ENCODE data around the gene VTI1A.
"Not testable (repeated sequence)": the region's sequence is repeated elsewhere in the genome, so short reads cannot be mapped to it uniquely, and the experiment has no call there.

The VTI1A gene

DNA sequence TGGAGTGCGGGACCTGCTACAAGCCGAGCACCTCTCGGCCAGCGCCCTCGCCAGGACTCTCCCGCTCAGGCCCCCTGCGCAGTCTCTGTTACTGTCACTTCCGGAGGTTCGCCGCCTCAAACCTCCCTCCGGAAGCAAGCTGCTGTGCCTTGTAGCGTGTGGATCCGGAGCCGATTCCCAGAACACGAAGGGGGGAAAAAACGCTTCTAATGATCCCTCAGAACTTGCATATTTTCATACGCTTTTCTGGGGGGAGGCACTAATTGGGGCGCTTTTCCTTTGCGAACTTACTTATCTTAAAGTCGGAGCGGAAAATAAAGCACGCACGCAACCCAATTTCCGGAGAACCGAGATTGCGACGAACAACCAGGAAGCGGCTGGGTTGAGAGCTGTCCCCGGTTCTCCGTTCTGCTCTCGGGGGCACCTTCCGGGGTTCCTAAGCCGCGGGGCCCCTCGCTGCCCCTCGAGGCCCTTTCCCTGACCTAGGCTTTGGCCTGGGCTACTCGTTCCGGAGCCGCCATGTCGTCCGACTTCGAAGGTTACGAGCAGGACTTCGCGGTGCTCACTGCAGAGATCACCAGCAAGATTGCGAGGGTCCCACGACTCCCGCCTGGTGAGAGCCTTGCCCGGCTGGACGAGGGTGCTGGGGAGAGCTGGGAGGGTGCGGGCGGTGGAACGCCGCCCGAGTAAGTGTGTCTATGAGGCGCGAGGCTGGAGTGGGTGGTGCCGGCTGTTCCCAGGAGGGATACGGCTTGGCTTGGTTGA lies at the start of gene VTI1A, which contains the start of gene ZDHHC6:
Gene VTI1A, plus strand, starts transcription at position 361 of the 765 bp plus-strand sequence. Its CDS starts 159 bp downstream, at position 520.
Gene ZDHHC6, minus strand, starts transcription at position 60 of the 765 bp plus-strand sequence. CDS start 1,478 bp downstream, outside the sequence.
- DNase-seq: peak; percentile 82 to 94

DNA sequence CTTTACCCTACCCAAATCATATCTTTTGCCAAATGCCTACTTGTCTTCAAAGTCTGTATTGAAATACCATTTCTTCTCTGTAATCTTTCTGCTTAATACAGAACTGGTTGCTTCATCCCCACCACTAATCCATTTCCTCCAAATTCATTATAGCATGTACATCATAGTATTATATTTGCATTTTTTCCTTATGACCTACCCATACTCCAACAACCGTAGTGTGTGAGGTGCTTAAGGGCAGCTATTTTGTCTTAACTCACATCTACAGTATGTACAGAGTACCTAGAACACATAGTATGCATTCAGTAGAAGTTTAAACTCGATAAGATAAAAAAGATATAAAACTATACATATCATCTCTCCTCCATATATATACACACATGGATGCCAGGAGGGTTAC lies 49.4 kb upstream of the VTI1A start:
- DNase-seq: no peak

DNA sequence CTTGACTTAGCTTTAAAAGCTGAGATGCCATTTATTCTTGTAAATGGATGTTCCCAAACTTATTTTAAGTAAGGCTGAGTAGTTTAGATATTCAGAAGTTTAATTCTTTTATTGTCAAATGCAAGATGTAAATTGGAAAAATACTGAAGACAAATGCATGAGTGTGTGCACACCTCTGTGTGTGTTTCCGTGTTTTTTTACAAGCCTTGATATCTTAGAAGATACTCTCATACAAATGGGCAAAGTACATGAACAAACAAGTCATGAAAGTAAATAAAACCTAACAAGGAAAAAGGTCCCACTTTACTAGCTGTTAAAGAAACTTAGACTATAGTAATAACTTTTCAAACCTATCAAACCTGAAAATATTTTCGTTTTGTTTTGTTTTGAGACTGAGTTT lies 44.1 kb upstream of the VTI1A start:
- no peak for DNase-seq

DNA sequence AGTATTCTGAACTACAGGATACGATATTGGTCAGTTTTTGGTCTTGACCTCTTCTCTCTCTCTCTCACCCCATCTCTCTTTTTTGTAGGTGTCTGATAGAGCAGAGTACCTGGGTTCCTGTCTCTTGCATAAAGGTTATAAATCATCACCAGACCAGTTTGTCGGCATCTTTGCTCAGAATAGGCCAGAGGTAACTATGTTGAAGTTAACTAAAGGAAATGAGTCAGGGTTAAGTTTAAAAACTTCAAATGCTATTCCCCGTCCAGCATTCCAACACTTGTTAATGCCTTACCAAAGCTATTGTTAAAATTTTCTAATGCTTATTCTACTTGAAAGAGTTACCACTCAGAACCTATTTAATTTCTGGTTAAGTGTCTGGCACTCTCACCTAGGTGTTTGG lies 42.4 kb upstream of the VTI1A start:
- no peak for DNase-seq

DNA sequence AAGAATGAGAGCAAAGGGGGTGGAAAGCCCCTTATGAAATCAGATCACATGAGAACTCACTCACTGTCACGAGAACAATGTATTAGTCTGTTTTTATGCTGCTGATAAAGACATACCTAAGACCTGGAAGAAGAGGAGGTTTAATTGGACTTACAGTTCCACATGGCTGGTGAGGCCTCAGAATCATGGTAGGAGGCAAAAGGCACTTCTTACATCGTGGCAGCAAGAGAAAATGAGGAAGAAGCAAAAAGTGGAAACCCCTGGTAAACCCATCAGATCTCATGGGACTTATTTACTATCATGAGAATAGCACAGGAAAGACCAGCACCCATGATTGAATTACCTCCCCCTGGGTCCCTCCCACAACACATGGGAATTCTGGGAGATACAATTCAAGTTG lies 40.2 kb upstream of the VTI1A start:
- not testable (repeated sequence) for DNase-seq

DNA sequence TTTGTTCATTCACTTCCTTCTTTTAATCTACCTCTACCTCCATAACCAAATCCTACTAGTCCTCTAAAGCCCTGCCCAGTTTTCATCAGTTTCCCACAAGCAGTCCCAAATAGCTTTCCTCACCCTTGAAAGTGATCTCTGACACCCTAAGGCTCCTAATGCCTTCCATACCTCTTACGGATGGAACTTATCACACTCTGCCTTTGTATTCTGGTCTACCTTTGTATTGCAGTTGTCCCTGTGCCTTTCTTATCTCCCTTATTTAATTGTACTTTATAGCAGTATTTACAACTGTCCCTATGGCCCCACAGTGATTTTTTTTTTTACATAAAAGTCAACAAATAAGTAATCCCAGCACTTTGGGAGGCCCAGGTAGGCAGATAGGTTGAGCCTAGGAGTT lies 39.3 kb upstream of the VTI1A start:
- no peak for DNase-seq

DNA sequence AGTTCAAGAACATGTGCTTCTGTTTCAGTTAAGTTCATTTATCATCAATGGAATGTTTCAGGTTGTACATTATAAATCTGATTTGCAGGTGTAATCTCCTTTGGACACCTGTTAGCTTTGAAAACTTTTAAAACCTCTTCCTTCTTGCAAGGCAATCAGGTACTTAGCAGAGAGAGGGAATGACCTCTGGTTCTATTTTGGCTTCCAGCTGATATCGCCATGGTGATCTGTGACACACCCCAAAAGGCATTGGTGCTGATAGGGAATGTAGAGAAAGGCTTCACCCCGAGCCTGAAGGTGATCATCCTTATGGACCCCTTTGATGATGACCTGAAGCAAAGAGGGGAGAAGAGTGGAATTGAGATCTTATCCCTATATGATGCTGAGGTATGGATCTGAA lies 37.7 kb upstream of the VTI1A start:
- DNase-seq: no peak

DNA sequence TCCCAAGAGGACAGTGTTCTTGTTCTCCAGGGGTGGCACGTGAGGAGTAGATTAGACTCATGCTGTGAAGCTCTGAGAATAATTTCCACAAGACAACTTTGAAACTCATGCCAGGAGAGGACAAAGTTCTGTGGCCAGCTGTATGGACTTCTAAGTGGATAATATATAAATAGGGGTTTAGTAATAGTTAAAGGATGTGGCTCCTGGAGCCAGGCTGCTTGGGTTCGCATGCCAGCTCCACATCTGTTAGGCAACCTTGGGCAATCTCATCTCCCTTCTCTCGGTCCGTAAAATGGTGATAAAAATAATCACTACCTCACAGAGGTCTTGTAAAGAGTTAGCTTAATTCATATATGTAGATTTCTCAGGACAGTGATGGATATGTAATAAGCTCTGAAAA lies 37.3 kb upstream of the VTI1A start:
- no peak for DNase-seq

DNA sequence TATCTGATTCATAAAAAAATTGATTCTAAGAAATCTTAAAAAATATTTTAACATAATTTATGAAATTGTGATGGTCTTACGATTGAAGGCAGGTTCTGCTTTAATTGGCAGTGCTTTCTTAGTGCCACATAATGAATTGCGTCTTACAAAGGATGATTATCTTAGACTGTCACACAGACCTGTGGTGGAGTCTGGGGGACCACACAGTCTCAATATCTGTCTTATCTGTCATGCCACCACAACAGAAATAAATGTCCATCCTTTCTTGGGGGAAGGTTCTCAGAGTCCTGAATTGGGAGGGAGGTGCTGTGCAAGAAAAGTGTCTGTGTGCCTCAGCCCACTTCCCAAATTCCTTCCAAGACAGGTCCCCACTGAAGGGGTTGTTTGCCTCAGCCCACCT lies 34.3 kb upstream of the VTI1A start:
- no peak for DNase-seq

DNA sequence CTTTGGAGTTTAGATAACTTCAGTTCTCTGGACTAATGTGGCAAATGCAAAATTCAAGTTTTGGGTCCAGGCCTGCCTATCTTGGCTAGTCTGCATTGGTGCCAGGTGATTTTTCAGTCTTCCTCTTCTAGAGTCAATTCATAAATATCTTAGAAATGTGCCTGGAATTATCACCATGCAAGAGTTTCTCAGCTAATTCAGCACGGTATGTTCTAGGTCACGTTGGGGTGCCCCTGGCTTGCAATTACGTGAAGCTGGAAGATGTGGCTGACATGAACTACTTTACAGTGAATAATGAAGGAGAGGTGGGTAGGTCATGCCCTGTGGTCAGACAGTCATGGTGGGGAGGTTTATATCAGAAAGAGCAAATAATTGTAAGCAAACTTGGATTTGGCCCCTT lies 25.3 kb upstream of the VTI1A start:
- DNase-seq: no peak

DNA sequence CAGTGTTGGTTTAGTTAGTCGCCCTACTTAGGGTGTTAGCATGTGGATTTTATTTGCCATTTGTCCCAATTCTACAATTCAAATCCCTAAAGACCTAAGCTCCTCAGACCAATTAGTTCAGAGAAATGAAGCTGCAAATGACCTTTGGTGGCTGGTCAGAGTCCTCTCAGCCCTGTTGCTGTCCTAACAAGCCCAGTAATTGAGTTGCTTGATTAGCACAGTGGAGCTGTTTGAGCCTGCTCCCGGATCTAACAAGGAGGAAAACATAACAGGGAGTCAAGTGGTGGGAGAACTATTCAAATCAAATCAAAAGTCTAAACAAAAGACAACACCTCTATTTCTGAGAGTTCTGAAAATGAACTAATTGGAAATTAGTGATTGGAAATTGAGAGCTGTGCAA lies 22.4 kb upstream of the VTI1A start:
- DNase-seq: no peak

DNA sequence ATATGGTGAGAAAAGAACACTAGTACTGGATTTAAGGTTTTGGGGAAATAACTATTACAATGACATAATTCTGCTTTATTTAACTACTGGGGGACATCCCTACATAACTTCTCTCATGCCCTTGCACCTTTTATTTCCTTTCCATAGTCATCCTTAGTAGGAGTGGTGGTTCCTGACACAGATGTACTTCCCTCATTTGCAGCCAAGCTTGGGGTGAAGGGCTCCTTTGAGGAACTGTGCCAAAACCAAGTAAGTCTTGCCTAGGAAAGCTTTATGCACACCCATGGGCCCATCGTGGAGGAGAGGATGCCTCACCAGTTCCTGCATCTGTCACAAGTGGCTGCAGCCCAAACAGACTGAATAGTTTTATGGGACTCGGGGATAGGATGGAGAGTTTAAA lies 20.9 kb upstream of the VTI1A start:
- no peak for DNase-seq

DNA sequence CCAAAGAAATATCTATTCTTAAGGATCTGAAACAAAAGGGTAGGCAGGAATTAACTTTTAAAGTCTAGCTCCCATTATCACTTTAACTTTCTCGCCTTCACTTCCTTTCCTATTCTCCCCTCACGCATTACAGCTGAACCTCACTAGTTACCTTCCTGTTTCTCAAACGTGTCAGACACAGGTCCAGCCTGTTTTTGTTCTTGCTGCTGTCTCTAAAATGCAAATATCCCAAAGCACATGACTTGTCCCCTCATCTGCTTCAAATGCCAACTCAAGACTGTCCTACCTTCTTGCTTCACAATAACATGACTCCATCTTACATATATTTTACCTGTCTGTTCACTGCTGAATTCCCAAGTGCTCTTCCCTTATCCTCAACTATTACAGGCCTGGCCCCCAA lies 17.9 kb upstream of the VTI1A start:
- DNase-seq: no peak

DNA sequence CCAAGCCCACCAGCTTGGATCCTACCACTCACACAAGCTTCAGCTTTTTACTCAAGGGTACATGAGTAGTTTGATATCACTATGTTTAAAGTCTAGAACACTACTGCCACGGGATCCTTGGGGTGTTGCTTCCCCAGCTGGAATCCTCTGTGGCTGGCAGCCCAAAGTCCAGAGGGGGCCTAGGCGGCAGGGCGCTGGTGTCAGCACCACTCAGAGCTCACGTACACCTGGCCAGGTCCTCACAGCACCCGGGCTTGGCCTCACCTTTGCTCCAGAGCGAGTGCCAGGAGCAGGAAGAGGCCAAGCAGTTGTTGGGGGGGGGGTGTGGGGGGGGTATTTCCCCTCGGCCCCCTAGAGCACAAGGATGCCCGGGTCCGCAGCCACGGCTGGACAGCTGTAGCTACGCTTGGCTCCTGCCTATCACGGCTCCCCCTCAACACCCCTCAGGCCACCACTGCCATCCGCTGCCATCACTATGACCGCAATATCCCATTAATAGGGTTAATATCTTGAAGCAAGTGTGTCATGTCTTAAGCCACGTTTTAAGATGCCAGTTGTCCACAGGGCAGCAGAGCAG lies 17.3 kb upstream of the VTI1A start:
- no peak for DNase-seq

DNA sequence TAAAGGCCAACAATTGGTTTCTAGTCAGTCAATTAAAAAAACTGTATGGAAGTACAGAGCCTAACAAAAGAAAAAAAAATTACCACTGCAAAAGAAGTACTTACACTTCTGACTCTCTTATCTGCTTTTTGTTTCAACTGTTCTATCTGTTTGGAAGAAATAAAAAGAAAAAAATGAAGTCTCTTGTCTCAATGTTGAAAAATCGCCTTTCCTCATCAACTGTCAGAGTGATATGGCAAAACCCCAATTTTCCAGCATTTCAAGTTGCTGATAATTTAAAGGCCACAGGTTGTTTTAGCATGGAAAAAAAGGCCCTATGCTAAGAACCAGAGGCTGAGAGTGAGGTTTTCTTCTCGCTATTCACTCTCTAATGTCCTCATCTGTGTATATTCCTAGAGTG lies 13.9 kb upstream of the VTI1A start:
- no peak for DNase-seq

DNA sequence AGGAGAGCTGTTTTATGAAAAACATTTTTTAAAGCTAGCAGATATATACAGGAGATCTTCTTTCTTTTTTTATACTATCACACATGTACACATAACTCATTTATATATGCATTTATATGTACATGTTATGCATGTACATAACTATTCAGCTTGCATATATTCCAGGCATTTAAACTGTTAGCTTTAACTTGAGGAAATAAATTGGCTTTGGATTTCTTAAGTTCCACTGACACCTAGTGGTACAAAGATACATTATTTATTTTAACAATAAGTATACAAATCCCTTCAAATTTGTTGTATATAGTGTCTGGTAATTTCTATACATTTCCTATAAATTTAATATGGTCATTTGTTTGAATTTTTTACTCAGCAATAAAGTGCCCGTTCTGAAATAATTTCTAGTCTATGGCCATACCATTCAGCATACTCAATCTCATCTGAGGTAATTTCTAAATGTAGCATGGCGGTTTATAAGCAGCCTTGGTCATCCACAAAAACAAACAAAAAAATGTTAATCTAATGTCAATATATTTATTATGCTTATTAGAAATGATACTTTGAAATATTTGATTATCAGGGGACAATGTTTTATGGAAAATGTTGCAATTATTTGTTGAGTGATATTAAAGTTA lies 11.9 kb upstream of the VTI1A start:
- DNase-seq: peak in 1 of 2 donors; percentile 22

DNA sequence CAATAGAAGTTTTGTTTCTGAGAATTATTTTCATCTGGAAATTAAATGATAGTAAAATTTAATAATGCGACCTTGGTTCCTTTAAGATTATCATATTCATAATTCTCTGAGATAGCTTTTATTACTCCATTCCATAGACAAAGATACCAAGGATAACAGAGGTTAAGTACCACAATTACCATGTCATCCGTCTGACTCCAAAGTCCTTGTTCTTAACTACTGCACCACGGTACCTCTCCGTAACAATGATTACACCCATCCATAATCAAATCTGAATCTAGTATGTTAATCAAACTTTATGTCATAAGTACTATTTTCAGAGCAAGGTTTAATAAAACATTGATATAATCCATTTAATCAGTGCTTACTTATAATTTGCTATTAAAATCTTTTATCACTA lies 8.7 kb upstream of the VTI1A start:
- no peak for DNase-seq

DNA sequence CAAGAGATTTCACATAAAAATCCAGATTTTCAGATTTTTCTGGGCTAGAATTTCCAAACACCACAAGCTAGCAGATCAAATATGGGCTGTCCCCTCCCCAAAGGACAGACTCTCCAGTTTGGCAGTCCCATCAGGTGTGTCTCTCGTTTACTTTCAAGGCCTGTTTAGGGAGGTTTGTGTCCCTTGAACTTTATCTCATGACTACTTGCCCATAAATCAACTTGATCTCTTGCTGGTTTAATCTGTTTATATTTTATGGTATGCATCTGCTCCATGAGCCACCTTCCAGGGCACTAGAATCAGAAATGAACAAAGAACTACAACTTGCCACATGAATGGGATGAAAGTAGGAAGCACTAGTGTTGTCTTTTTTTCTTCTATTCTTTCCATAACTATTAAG lies 5.5 kb upstream of the VTI1A start:
- DNase-seq: no peak

DNA sequence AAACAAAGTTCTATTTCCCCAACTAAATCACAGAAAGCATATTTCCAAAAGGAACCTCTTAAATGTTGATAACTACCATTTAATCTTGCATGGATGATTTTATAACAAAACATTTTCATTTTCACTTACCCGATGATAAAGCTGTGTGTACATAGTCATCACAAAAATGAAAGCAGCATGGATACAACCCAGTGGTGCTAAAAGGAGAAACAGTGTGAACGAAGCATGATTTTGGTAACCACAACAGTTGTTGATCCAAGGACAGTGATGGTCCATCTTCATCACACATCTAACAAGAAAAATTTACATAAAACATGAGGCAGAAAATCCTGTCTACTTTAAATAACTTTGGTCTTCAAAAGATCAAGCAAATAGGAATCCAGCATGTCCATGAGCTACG lies 5.0 kb upstream of the VTI1A start:
- no peak for DNase-seq

DNA sequence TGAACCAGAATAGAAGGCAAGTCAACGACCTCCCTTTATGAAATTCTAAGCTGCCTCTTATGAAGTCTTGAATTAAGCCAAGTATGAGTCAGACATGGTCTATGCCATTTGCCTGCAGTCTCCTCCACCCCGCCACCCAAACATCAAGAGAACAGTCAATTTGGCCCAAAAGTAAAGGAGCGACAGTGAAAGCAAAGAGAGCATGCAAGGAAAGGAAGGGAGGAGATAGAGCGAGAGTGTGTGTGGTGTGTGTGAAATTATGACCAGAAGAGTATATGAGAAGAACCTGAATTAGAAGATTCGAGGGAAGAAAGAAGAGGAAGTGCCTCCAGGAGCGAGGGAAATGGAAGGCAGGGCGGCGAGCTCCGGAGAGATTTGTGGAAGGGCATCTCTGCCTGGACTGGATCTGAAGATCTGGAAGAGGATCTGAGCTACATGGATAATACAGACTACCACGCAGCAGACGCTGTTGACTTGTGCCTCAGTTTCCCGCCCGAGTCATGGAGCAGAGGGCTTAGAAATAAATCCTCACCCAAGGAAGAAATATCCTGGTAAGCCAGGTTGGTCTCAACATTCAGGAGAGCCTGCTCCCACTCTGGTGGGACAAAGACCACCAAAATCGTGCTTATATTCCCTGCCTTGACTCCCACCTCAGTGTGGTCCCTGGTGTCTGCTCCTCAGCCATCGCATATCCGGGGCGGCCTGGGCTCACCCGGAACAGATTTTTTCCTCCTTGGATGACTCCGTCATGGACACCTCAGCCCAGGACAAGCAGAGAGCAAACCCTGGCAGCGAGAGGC lies 760 bp upstream of the VTI1A start:
- DNase-seq: peak; percentile 23 to 25

DNA sequence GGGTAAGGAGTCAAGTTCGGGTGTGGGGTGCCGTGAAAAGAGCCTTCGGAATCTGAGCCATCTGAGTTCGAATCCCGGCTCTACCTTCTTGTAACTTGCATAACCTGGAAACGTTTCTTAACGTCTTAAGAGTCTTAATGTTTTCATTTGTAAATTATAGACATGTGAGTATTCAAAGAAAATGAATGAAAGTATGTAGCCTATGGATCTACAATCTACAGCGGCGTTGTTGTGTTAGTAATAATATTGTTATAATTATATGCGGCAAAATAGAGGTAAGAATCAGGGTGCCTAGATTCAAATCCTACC lies 559 bp downstream of the VTI1A start:
- DNase-seq: no peak

DNA sequence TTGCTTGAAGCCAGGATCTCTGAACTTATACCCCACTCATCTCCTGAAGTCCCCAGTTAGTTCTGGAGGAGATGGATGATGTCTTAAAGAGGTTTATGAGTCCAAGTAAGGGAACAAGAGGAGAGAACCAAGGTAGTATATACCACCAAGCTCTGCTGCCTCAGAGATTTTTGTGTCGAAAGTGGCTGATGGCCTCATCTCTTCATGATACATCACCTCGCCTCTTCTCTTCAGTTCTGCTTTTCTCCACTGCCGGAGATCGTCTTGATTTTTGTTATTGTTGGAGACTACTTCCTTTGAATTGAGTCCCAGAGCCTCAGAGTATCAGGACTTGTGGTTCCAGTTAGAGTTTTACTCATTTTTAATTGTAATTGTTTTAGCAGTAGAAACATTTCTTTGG lies 1.9 kb downstream of the VTI1A start:
- no peak for DNase-seq

DNA sequence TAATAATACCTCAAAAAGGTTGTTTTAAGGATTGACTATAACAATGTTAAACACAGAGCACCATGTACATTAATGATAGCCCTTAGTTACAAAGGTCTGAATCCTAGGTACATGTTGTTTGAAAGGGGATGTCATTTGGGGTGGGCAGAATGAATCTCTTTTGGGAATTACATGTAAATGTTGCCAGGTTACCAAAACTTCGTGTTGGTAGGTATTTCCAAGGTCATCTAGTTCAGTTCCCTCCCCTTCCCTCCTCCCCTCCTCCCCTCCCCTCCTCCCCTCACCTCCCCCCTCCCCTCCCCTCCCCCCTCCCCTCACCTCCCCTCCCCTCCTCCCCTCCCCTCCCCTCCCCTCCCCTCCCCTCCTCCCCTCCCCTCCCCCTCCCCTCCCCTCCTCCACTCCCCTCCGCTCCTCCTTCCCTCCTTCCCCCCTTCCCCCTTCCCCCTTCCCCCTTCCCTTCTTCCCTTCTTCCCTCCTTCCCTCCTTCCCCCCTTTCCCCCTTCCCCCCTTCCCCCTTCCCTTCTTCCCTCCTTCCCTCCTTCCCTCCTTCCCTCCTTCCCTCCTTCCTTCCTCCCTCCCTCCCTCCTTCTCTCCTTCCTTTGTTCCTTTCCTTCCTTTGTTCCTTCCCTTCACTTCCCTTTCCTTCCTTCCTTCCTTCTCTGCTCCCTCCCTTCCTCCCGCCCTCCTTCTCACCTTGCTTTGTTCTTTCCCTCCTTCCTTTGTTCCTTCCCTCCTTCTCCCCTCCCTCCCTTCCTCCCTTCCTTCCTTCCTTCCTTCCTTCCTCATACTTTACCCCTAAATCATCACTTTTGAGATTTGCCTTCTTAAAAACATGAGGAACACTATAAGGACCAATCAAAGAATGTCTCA lies 8.1 kb downstream of the VTI1A start:
- DNase-seq: no peak

All from bone marrow (tissue), 2 donors.